Measurements from ENCODE around the gene PHF19.

- TF ChIP-seq BHLHE40 (IDR thresholded peaks at IDR 0.05; ENCODE audit: borderline replicate concordance), result no peak
- no peak for TF ChIP-seq SUZ12 (IDR thresholded peaks at IDR 0.05)
- no peak for TF ChIP-seq SP1 (IDR thresholded peaks at IDR 0.05)
- TF ChIP-seq FOXA1 (IDR thresholded peaks at IDR 0.05), result no peak
- TF ChIP-seq HDGF (IDR thresholded peaks at IDR 0.05; ENCODE audit: borderline replicate concordance), result no peak
- TF ChIP-seq ELF4 (IDR thresholded peaks at IDR 0.05), result no peak
- no peak for TF ChIP-seq NFRKB (IDR thresholded peaks at IDR 0.05)
Observed at GRCh38 chr9:120914953-120915352, 38.0 kb upstream of the PHF19 start.

Data from HEK293T (cell line).